DOHH2 (cell line): ENCODE data around the gene ADAM19.

Experiments
- H3F3A ChIP-seq: fragments of 200-600 bp; sonication (generic), shearing (Covaris generic); 2 replicates; pipeline ENCODE4 v1.6.0; 2016; ENCODE audit warnings: antibody characterized with exemption, mild to moderate bottlenecking; ENCODE audit not compliant: control insufficient read depth, insufficient read depth
- H3K27ac ChIP-seq: fragments of 200-600 bp; sonication (generic); 2 replicates; pipeline ENCODE4 v1.5.1; 2014; ENCODE audit warnings: low read depth, mild to moderate bottlenecking, low read length, moderate library complexity
- H3K27me3 ChIP-seq: fragments of 200-600 bp; sonication (generic); 2 replicates; pipeline ENCODE4 v1.6.1; 2014; ENCODE audit warnings: mild to moderate bottlenecking, low read length, mixed read lengths; ENCODE audit not compliant: control insufficient read depth
- H3K36me3 ChIP-seq: fragments of 200-600 bp; sonication (generic); 2 replicates; pipeline ENCODE4 v1.6.1; 2014; ENCODE audit warnings: mild to moderate bottlenecking, low read length, moderate library complexity, mixed read lengths; ENCODE audit not compliant: control insufficient read depth
- H3K4me1 ChIP-seq: fragments of 200-600 bp; sonication (generic); 2 replicates; pipeline ENCODE4 v1.6.1; 2014; ENCODE audit warnings: mild to moderate bottlenecking, low read length, mixed read lengths; ENCODE audit not compliant: control insufficient read depth
- H3K4me2 ChIP-seq: fragments of 200-600 bp; sonication (generic); 2 replicates; pipeline ENCODE4 v1.6.0; 2014; ENCODE audit warnings: mild to moderate bottlenecking, low read length, moderate library complexity
- H3K4me3 ChIP-seq: fragments of 200-600 bp; sonication (generic); 2 replicates; pipeline ENCODE4 v1.5.1; 2014; ENCODE audit warnings: mild to moderate bottlenecking, low read length, mixed read lengths
- H3K79me2 ChIP-seq: fragments of 200-600 bp; sonication (generic); 2 replicates; pipeline ENCODE4 v1.6.1; 2014; ENCODE audit warnings: mild to moderate bottlenecking, low read length, mixed read lengths; ENCODE audit not compliant: control insufficient read depth
- H3K9me2 ChIP-seq: fragments of 200-600 bp; sonication (generic); replicated peaks from 2 replicates; pipeline ENCODE4 v1.6.1; 2014; ENCODE audit warnings: mild to moderate bottlenecking, low read length, mixed read lengths; ENCODE audit not compliant: control insufficient read depth
- H3K9me3 ChIP-seq: fragments of 200-600 bp; sonication (generic); 2 replicates; pipeline ENCODE4 v1.6.1; 2014; ENCODE audit warnings: antibody characterized with exemption, low read length, mixed read lengths; ENCODE audit not compliant: control insufficient read depth, insufficient read depth
- H4K20me1 ChIP-seq: fragments of 200-600 bp; sonication (generic); 2 replicates; pipeline ENCODE4 v1.6.0; 2014; ENCODE audit warnings: low read depth, mild to moderate bottlenecking, antibody characterized with exemption, low read length, moderate library complexity; ENCODE audit not compliant: control insufficient read depth, insufficient read depth
- EZH2phosphoT487 ChIP-seq: fragments of 200-600 bp; sonication (generic); IDR thresholded peaks from 2 replicates; pipeline ENCODE4 v1.6.1; 2017; ENCODE audit warnings: borderline replicate concordance, mild to moderate bottlenecking, antibody characterized with exemption, low read length, moderate library complexity, mixed read lengths
- TF ChIP-seq, protein P1 (sequence below): fragments of 200-600 bp; sonication (generic); IDR thresholded peaks from one replicate; pipeline ENCODE4 v1.5.1; 2014; ENCODE audit warnings: antibody characterized with exemption, mild to moderate bottlenecking, low read depth, low read length; ENCODE audit not compliant: poor library complexity, severe bottlenecking

ADAM19 gene

DNA sequence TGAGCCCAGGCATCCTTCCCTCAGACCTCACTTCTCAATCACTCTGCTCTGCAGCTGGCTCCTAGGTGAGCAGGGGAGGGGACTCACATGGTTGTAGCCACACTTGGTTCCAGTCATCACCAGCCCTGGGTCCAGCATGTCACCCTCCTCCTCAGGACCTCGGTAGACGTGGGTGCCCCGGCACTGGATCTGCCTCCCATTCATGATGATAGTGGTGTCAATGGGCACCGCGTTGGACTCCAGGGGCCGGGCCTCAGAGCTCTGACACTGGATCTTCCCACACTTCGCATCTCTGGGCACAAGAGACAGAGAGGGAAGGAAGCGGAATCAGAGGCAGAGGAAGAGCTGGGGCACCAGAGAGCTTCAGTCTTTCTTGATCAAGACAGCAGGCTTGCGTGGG, 82.7 kb downstream of the ADAM19 start:
- no peak overlapping the region for H3K4me2 ChIP-seq
- no peaks in the 10 kb centered on the region for H4K20me1 ChIP-seq

DNA sequence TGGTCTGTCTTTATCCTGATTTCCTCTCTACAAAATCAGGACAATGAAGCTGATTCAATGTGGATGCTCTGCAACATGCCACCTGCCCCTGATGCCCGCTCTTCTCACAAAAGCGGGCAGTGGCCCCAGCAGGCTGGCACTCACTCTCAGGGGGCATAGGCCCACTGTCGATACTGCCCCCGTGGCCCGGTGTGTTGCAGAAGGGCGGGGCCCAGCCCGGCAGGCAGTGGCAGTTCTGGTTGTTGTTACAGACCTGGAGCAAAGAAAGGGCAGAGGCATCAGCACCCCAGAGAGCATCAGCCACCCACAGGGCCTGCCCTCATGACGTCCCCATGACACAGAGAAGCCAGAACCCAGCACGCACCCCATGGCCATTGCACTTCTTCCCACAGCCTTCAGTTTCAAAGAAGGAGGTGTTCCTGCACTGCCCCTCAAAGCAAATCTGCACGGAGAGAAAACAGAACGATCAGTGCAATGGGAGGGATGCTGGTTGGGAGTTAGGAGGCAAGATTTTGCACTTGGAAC, 84.0 kb downstream of the ADAM19 start:
- Histone ChIP-seq H3K4me2 (no peak overlapping the region), H3K9me2 (no peaks in the 10 kb centered on the region), H3K36me3 (peaks cover 85% of the 10 kb centered on the region), H3K79me2 (no peaks in the 10 kb centered on the region), H4K20me1 (no peaks in the 10 kb centered on the region), H3K4me3 (no peak overlapping the region), H3K4me1 (peaks cover 70% of the 10 kb centered on the region), H3K27me3 (no peaks in the 10 kb centered on the region), H3K27ac (no peak overlapping the region), H3K9me3 (no peaks in the 10 kb centered on the region), H3F3A (peaks cover 15% of the 10 kb centered on the region)
- TF ChIP-seq, protein P1, sequence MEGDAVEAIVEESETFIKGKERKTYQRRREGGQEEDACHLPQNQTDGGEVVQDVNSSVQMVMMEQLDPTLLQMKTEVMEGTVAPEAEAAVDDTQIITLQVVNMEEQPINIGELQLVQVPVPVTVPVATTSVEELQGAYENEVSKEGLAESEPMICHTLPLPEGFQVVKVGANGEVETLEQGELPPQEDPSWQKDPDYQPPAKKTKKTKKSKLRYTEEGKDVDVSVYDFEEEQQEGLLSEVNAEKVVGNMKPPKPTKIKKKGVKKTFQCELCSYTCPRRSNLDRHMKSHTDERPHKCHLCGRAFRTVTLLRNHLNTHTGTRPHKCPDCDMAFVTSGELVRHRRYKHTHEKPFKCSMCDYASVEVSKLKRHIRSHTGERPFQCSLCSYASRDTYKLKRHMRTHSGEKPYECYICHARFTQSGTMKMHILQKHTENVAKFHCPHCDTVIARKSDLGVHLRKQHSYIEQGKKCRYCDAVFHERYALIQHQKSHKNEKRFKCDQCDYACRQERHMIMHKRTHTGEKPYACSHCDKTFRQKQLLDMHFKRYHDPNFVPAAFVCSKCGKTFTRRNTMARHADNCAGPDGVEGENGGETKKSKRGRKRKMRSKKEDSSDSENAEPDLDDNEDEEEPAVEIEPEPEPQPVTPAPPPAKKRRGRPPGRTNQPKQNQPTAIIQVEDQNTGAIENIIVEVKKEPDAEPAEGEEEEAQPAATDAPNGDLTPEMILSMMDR = no peak
- no peak for TF ChIP-seq EZH2phosphoT487

More for the DNA sequence above, 82.7 kb downstream of the ADAM19 start:
- H3K36me3 ChIP-seq = peaks cover 87% of the 10 kb centered on the region
- no peak overlapping the region for H3K4me3 ChIP-seq
- H3K4me1 ChIP-seq = peaks cover 70% of the 10 kb centered on the region
- no peaks in the 10 kb centered on the region for H3K9me2 ChIP-seq
- no peaks in the 10 kb centered on the region for H3K79me2 ChIP-seq
- H3K9me3 ChIP-seq = no peaks in the 10 kb centered on the region
- H3K27me3 ChIP-seq = no peaks in the 10 kb centered on the region
- H3K27ac ChIP-seq = no peak overlapping the region
- no peak for TF ChIP-seq EZH2phosphoT487
- TF ChIP-seq, protein P1 = no peak
- H3F3A ChIP-seq = peaks cover 6% of the 10 kb centered on the region; the same call in 1 of the 2 replicates

DNA sequence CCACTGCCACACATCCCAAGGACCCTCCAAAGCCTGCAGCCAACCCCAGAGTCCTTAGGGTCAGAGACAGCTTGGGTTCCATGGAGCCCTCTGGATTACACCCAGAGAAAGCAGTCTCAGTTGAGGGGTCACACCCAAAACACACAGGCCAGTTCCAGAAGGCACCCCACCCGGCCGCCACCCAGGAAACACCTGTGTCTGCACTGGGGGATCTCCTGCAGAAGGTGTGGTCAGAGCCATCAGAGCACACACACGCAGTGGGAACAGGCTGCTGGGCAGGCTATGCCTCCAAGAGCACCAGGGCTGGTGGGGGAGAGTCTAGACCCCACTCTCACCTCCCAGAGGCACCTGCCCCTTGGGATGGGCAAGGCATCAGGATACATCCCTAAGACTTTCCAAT, 88.2 kb downstream of the ADAM19 start:
- H3K27me3 ChIP-seq = no peaks in the 10 kb centered on the region
- H3K36me3 ChIP-seq = peaks cover 90% of the 10 kb centered on the region
- peak overlapping the region; percentile 99 for H3K27ac ChIP-seq
- peaks cover 84% of the 10 kb centered on the region for H3K4me1 ChIP-seq
- no peaks in the 10 kb centered on the region for H3K9me3 ChIP-seq
- H3K4me3 ChIP-seq = peak overlapping the region; percentile 69
- peak overlapping the region; percentile 94 for H3K4me2 ChIP-seq
- H4K20me1 ChIP-seq = no peaks in the 10 kb centered on the region
- TF ChIP-seq EZH2phosphoT487 = no peak
- TF ChIP-seq, protein P1 = no peak
- peaks cover 20% of the 10 kb centered on the region for H3F3A ChIP-seq
- H3K9me2 ChIP-seq = no peaks in the 10 kb centered on the region
- H3K79me2 ChIP-seq = peaks cover 16% of the 10 kb centered on the region
